HepG2 (cell line): ENCODE results near the gene GDPD5. TPM values are rescaled to one million over a fixed set of nuclear protein-coding genes. Genes with fewer than 3 reads are reported as not detected.

ENCODE experiments used
- ATAC-seq: fragments of 200-7000 bp; cut with Tn5 transposase; 3 replicates; pipeline ENCODE4 v1.9.1; 2020; ENCODE audit warnings: mild to moderate bottlenecking, moderate library complexity
- BruUV-seq: library from RNA; stranded (reverse); fragments of 400-500 nt; replicated peaks from 2 replicates; lab custom pipeline; 2021; lab: Mats Ljungman, UMichigan
- CTCF ChIA-PET: fragments of 300-600 bp; formaldehyde crosslinking; extraction: SDS; loops from one replicate; lab custom pipeline; 2021; ENCODE audit warnings: low total read pairs, inconsistent platforms, low intra/inter-chr PET ratio; lab: Yijun Ruan, JAX
- POLR2A ChIA-PET: fragments of 350-600 bp; sonication (Branson Sonifier 250); formaldehyde crosslinking; loops from one replicate; lab custom pipeline; 2020; ENCODE audit warnings: antibody characterized with exemption, inconsistent platforms; lab: Yijun Ruan, JAX
- DNase-seq: peaks from one replicate; pipeline ENCODE4 v3.0.0-alpha.2; 2015; ENCODE audit warnings: low spot score
- FAIRE-seq: peaks from 3 replicates; lab custom pipeline; 2011; peaks lifted over from hg19 to GRCh38; lab: Jason Lieb, UNC
- H2AFZ ChIP-seq: one replicate; pipeline ENCODE4 v1.6.1; 2011; ENCODE audit warnings: low read length, inconsistent platforms
- H3K27ac ChIP-seq: fragments of 300-600 bp; 3 replicates; pipeline ENCODE4 v1.8.0; 2011; ENCODE audit warnings: mixed run types, mild to moderate bottlenecking, mixed read lengths, low read length, inconsistent platforms; ENCODE audit not compliant: insufficient read depth; ENCODE audit errors: extremely low read length
- H3K27me3 ChIP-seq, 2 experiments: fragments of 200-600 bp in 1 of 2; 2 replicates in 1 of 2; 3 replicates in 1 of 2; pipeline versions ENCODE4 v1.6.0 to v1.8.0; 2011; ENCODE audit warnings: low read length in 2 of 2, mild to moderate bottlenecking in 2 of 2, moderate library complexity in 2 of 2, inconsistent platforms in 1 of 2; ENCODE audit not compliant: insufficient read depth in 2 of 2, control insufficient read depth in 1 of 2
- H3K36me3 ChIP-seq, 2 experiments: fragments of 200-600 bp in 1 of 2; replicated peaks in 1 of 2; 2 replicates in 1 of 2; 3 replicates in 1 of 2; pipeline versions ENCODE4 v1.5.1 to v1.8.0; 2011; ENCODE audit warnings: low read length in 2 of 2, inconsistent platforms in 1 of 2; ENCODE audit not compliant: insufficient read depth in 2 of 2, control insufficient read depth in 1 of 2
- H3K4me1 ChIP-seq: 2 replicates; pipeline ENCODE4 v1.5.1; 2012; ENCODE audit warnings: low read length, inconsistent platforms; ENCODE audit not compliant: insufficient read depth
- H3K4me2 ChIP-seq: 2 replicates; pipeline ENCODE4 v1.6.0; 2011; ENCODE audit warnings: low read depth, low read length, inconsistent platforms
- H3K4me3 ChIP-seq, 3 experiments: fragments of 200-600 bp in 1 of 3; sonication (generic), shearing (Covaris generic) in 1 of 3; replicated peaks in 1 of 3; 2 replicates each; pipeline ENCODE4 v1.5.1; 2011 to 2016; ENCODE audit warnings: low read length in 3 of 3, inconsistent platforms in 2 of 3, low read depth in 2 of 3, mild to moderate bottlenecking in 2 of 3, control low read depth in 1 of 3, mixed read lengths in 1 of 3; ENCODE audit not compliant: insufficient read depth in 1 of 3
- H3K79me2 ChIP-seq: one replicate; pipeline ENCODE4 v1.6.1; 2011; ENCODE audit warnings: low read length, inconsistent platforms; ENCODE audit not compliant: insufficient read depth
- H3K9ac ChIP-seq: 2 replicates; pipeline ENCODE4 v1.6.0; 2011; ENCODE audit warnings: mild to moderate bottlenecking, low read depth, low read length, inconsistent platforms; ENCODE audit not compliant: insufficient read depth
- H3K9me3 ChIP-seq: 2 replicates; pipeline ENCODE4 v1.5.1; 2012; ENCODE audit warnings: mild to moderate bottlenecking, low read length
- H4K20me1 ChIP-seq: 2 replicates; pipeline ENCODE4 v1.6.0; 2011; ENCODE audit warnings: inconsistent platforms, mild to moderate bottlenecking, low read length, moderate library complexity; ENCODE audit not compliant: insufficient read depth
- CTCF ChIP-seq: sonication (generic); formaldehyde crosslinking; IDR thresholded peaks from 2 replicates; pipeline ENCODE4 v1.5.0; 2020; ENCODE audit warnings: mild to moderate bottlenecking, missing genetic modification reagents, moderate library complexity
- NFATC3 ChIP-seq: sonication (generic); formaldehyde crosslinking; IDR thresholded peaks from 2 replicates; pipeline ENCODE4 v1.5.1; 2020; ENCODE audit warnings: mild to moderate bottlenecking, missing genetic modification reagents
- PHF21A ChIP-seq: sonication (generic); formaldehyde crosslinking; IDR thresholded peaks from 2 replicates; pipeline ENCODE4 v1.5.0; 2020; ENCODE audit warnings: mild to moderate bottlenecking, missing genetic modification reagents
- THRA ChIP-seq: sonication (generic); formaldehyde crosslinking; IDR thresholded peaks from 2 replicates; pipeline ENCODE4 v1.4.0; 2020; ENCODE audit warnings: missing genetic modification reagents, borderline replicate concordance
- ZBTB4 ChIP-seq: sonication (generic); formaldehyde crosslinking; IDR thresholded peaks from 2 replicates; pipeline ENCODE4 v1.4.0; 2020; ENCODE audit warnings: missing genetic modification reagents, mild to moderate bottlenecking, borderline replicate concordance
- ZNF329 ChIP-seq: sonication (generic); formaldehyde crosslinking; IDR thresholded peaks from 2 replicates; pipeline ENCODE4 v1.9.0; 2021; ENCODE audit warnings: low read depth, mild to moderate bottlenecking, missing genetic modification reagents
- WGBS: methylation state at CpG from one replicate; pipeline ENCODE4 v1.1.6; 2017; ENCODE audit warnings: low lambda C conversion rate; 5-methylcytosine and 5-hydroxymethylcytosine counted together
- in situ Hi-C: cut with HindIII; loops from 2 replicates; pipeline ENCODE4 v1.10.0; 2017; ENCODE audit warnings: low pct_unique_long_range_greater_than_20kb; ENCODE audit not compliant: extremely low pct_ligation_motif_present
- intact Hi-C: fragments of 100-400 bp; cut with micrococcal nuclease; formaldehyde crosslinking; loops from one replicate; pipeline ENCODE4 v1.10.0; 2022; ENCODE audit not compliant: unreplicated experiment
- polyA plus RNA-seq, 8 experiments: library from polyadenylated mRNA; depleted of rRNA in 3 of 8; stranded (reverse) in 7 of 8; unstranded in 1 of 8; fragments of >200 nt; fragmentation: Illumina TruSeq in 4 of 8; extraction: Trizol in 4 of 8; gene quantifications; 2 replicates each; pipeline versions ENCODE4 v1.2.1 to v1.2.3, GENCODE V29; 2011 to 2016; ENCODE audit warnings: low read depth in 4 of 8, missing spikeins in 1 of 8, mixed read lengths in 1 of 8; ENCODE audit not compliant: insufficient read depth in 1 of 8
- total RNA-seq, 5 experiments: library from RNA; depleted of rRNA; stranded (reverse); fragments of >200 nt; fragmentation: Illumina TruSeq; extraction: Trizol; gene quantifications; 2 replicates each; pipeline ENCODE4 v1.2.3, GENCODE V29; 2016; ENCODE audit warnings: low read depth in 1 of 5
- TF ChIP-seq, protein P1 (sequence below): sonication (generic); formaldehyde crosslinking; IDR thresholded peaks from 2 replicates; pipeline ENCODE4 v1.8.1; 2023; ENCODE audit warnings: mild to moderate bottlenecking, missing genetic modification reagents
- TF ChIP-seq, protein P2 (sequence below): sonication (generic); formaldehyde crosslinking; IDR thresholded peaks from 2 replicates; pipeline ENCODE4 v1.8.1; 2022; ENCODE audit warnings: low read depth, mild to moderate bottlenecking, missing genetic modification reagents

The GDPD5 gene
- total and polyA plus RNA-seq, 2 of the 13 experiments (the other 11 are each of a cell fraction or from before 2014, with no cell fraction given): 55.0 to 67.5 TPM

DNA sequence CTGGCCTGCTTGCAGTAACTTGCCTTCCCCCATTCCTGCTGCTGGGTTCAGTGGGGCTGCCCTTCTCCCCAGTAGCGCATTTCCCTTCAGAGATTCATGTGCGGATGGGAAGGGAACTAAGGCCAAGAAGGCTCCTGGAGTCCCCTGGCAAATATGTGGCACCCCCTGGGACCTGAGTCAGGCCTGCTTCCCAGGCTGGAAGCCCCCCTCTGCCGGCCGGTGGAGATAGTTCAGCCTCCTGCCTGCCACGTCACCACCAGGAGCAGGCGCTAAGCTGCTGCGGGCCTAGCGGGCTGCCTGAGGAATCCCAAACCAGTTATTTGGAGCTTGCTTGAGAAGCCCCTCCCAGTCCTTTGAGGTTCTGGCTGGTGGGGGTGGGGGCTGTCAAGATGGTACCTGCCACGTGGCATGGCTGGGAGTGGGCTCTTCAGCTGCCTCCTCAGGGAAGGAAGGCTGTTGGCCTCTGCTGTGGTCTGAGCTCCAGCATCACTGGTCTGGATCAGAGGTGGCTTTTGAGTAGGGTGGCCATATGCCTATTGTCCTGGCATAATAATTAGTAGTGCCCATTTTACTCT, 38.3 kb upstream of the GDPD5 start (continued):
- TF ChIP-seq, protein P1, sequence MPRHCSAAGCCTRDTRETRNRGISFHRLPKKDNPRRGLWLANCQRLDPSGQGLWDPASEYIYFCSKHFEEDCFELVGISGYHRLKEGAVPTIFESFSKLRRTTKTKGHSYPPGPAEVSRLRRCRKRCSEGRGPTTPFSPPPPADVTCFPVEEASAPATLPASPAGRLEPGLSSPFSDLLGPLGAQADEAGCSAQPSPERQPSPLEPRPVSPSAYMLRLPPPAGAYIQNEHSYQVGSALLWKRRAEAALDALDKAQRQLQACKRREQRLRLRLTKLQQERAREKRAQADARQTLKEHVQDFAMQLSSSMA (CRISPR knock-in tag): no peak
- TF ChIP-seq CTCF (CRISPR knock-in tag): peak; percentile 48
- no peak for TF ChIP-seq ZNF329 (CRISPR knock-in tag)
- TF ChIP-seq, protein P2, sequence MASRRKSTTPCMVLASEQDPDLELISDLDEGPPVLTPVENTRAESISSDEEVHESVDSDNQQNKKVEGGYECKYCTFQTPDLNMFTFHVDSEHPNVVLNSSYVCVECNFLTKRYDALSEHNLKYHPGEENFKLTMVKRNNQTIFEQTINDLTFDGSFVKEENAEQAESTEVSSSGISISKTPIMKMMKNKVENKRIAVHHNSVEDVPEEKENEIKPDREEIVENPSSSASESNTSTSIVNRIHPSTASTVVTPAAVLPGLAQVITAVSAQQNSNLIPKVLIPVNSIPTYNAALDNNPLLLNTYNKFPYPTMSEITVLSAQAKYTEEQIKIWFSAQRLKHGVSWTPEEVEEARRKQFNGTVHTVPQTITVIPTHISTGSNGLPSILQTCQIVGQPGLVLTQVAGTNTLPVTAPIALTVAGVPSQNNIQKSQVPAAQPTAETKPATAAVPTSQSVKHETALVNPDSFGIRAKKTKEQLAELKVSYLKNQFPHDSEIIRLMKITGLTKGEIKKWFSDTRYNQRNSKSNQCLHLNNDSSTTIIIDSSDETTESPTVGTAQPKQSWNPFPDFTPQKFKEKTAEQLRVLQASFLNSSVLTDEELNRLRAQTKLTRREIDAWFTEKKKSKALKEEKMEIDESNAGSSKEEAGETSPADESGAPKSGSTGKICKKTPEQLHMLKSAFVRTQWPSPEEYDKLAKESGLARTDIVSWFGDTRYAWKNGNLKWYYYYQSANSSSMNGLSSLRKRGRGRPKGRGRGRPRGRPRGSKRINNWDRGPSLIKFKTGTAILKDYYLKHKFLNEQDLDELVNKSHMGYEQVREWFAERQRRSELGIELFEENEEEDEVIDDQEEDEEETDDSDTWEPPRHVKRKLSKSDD (CRISPR knock-in tag): no peak

- Histone ChIP-seq H3K9ac (peak overlapping the region; percentile 83), H3K27me3 (no peaks in the 10 kb centered on the region; a peak in 1 of 5 replicates), H3K27ac (peak overlapping the region; percentile 69), H3K79me2 (peaks cover 34% of the 10 kb centered on the region), H3K36me3 (peaks cover 8 to 12% of the 10 kb centered on the region in 2 experiments), H4K20me1 (no peaks in the 10 kb centered on the region), H3K9me3 (no peaks in the 10 kb centered on the region), H3K4me2 (peak overlapping the region; percentile 90), H3K4me1 (peaks cover 66% of the 10 kb centered on the region), H3K4me3 (peak overlapping the region; percentile 69 to 91 (median 90)), H2AFZ (no peak overlapping the region)
- in situ Hi-C loops: no loop called here
- FAIRE-seq (no peak), DNase-seq (no peak), ATAC-seq (no peak)
- ChIA-PET CTCF (interaction anchor here (1.3 kb wide), 1 partner anchor 16 kb away, joined by 7 read pairs; no protein-coding TSS in a partner anchor), POLR2A (interaction anchor here (1.4 to 2.0 kb wide), 2 partner anchors 10 to 163 kb away, joined by 5 to 31 read pairs; no protein-coding TSS in a partner anchor)
- WGBS: 39% methylated on average over 5 of the region's 5 CpGs
- no TSS peak for BruUV-seq
- intact Hi-C loops: no loop called here
- TF ChIP-seq ZBTB4 (CRISPR knock-in tag) (0 out of 2 replicates have a peak, but pooled peaks have one; percentile 33), NFATC3 (CRISPR knock-in tag) (0 out of 2 replicates have a peak, but pooled peaks have one; percentile 34), PHF21A (CRISPR knock-in tag) (peak; percentile 55; the same call in 1 of the 2 replicates), THRA (CRISPR knock-in tag) (no peak)
Measured at GRCh38 chr11:75563501-75563977, 37.8 kb upstream of the GDPD5 start.
